WTC11 (cell line): Measurements from ENCODE around the gene ZCCHC14.

Source experiments
- KAT7 ChIP-seq: sonication (generic); formaldehyde crosslinking; IDR thresholded peaks from 2 replicates; pipeline ENCODE4 v1.8.1; 2023; ENCODE audit warnings: missing genetic modification reagents, mild to moderate bottlenecking, borderline replicate concordance
- MYBL2 ChIP-seq: sonication (generic); formaldehyde crosslinking; IDR thresholded peaks from 2 replicates; pipeline ENCODE4 v1.8.1; 2023; ENCODE audit warnings: mild to moderate bottlenecking, moderate library complexity, missing genetic modification reagents
- TCF7 ChIP-seq: sonication (generic); formaldehyde crosslinking; IDR thresholded peaks from 2 replicates; pipeline ENCODE4 v1.8.0; 2022; ENCODE audit warnings: mild to moderate bottlenecking, low read depth, missing genetic modification reagents, moderate library complexity
- ZNF121 ChIP-seq: sonication (generic); formaldehyde crosslinking; IDR thresholded peaks from 2 replicates; pipeline ENCODE4 v1.8.0; 2023; ENCODE audit warnings: missing genetic modification reagents
- ZNF317 ChIP-seq: sonication (generic); formaldehyde crosslinking; IDR thresholded peaks from 2 replicates; pipeline ENCODE4 v1.8.1; 2023; ENCODE audit warnings: low read depth, mild to moderate bottlenecking, moderate library complexity, missing genetic modification reagents, borderline replicate concordance
- TF ChIP-seq, protein P1 (sequence below): fragments of 200-600 bp; IDR thresholded peaks from 2 replicates; pipeline ENCODE4 v1.8.0; 2022; ENCODE audit warnings: antibody characterized with exemption
- TF ChIP-seq, protein P2 (sequence below): sonication (generic); formaldehyde crosslinking; IDR thresholded peaks from 2 replicates; pipeline ENCODE4 v1.8.0; 2022; ENCODE audit warnings: mild to moderate bottlenecking, missing genetic modification reagents
- TF ChIP-seq, protein P3 (sequence below): fragments of 250-450 bp; sonication (Bioruptor Pico); IDR thresholded peaks from 2 replicates; pipeline ENCODE4 v1.9.0; 2021; ENCODE audit warnings: mild to moderate bottlenecking

DNA sequence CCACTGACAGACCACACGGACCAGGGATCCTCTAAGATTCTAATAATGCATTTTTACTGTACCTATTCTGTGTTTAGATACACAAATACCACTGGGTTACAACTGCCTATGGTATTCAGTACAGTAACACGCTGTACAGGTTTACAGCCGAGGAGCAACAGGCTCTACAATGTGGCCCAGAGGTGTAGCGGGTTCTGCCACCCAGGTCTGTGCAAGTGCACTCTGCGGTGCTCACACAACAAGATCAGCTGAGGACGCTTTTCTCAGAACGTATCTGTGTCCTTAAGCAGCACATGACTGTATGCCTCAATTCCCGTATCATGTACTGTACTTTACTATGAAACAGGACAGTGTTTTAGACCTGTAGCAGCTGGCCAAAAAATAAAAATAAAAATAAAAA, 6.5 kb downstream of the ZCCHC14 start:
- TF ChIP-seq, protein P1, sequence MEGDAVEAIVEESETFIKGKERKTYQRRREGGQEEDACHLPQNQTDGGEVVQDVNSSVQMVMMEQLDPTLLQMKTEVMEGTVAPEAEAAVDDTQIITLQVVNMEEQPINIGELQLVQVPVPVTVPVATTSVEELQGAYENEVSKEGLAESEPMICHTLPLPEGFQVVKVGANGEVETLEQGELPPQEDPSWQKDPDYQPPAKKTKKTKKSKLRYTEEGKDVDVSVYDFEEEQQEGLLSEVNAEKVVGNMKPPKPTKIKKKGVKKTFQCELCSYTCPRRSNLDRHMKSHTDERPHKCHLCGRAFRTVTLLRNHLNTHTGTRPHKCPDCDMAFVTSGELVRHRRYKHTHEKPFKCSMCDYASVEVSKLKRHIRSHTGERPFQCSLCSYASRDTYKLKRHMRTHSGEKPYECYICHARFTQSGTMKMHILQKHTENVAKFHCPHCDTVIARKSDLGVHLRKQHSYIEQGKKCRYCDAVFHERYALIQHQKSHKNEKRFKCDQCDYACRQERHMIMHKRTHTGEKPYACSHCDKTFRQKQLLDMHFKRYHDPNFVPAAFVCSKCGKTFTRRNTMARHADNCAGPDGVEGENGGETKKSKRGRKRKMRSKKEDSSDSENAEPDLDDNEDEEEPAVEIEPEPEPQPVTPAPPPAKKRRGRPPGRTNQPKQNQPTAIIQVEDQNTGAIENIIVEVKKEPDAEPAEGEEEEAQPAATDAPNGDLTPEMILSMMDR = no peak
- TF ChIP-seq, protein P2, sequence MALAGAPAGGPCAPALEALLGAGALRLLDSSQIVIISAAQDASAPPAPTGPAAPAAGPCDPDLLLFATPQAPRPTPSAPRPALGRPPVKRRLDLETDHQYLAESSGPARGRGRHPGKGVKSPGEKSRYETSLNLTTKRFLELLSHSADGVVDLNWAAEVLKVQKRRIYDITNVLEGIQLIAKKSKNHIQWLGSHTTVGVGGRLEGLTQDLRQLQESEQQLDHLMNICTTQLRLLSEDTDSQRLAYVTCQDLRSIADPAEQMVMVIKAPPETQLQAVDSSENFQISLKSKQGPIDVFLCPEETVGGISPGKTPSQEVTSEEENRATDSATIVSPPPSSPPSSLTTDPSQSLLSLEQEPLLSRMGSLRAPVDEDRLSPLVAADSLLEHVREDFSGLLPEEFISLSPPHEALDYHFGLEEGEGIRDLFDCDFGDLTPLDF = no peak
- TF ChIP-seq, protein P3, sequence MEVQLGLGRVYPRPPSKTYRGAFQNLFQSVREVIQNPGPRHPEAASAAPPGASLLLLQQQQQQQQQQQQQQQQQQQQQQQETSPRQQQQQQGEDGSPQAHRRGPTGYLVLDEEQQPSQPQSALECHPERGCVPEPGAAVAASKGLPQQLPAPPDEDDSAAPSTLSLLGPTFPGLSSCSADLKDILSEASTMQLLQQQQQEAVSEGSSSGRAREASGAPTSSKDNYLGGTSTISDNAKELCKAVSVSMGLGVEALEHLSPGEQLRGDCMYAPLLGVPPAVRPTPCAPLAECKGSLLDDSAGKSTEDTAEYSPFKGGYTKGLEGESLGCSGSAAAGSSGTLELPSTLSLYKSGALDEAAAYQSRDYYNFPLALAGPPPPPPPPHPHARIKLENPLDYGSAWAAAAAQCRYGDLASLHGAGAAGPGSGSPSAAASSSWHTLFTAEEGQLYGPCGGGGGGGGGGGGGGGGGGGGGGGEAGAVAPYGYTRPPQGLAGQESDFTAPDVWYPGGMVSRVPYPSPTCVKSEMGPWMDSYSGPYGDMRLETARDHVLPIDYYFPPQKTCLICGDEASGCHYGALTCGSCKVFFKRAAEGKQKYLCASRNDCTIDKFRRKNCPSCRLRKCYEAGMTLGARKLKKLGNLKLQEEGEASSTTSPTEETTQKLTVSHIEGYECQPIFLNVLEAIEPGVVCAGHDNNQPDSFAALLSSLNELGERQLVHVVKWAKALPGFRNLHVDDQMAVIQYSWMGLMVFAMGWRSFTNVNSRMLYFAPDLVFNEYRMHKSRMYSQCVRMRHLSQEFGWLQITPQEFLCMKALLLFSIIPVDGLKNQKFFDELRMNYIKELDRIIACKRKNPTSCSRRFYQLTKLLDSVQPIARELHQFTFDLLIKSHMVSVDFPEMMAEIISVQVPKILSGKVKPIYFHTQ = no peak
- TF ChIP-seq ZNF121 (no peak), TCF7 (CRISPR knock-in tag) (no peak), MYBL2 (CRISPR knock-in tag) (no peak), ZNF317 (no peak), KAT7 (no peak)
